NCI-H460 (cell line): ENCODE measurements around the gene GTF3C5. TPM values are rescaled to one million over a fixed set of nuclear protein-coding genes. Genes with fewer than 3 reads are reported as not detected.
"Not testable (repeated sequence)": the region's sequence is repeated elsewhere in the genome, so short reads cannot be mapped to it uniquely, and the experiment has no call there.

Experiments used
- DNase-seq: peaks from one replicate; pipeline ENCODE4 v3.0.0-alpha.2; 2016; ENCODE audit warnings: low read depth; ENCODE audit errors: extremely low read depth
- total RNA-seq: library from RNA; depleted of rRNA; stranded (reverse); fragments of >200 nt; shearing (Covaris generic); gene quantifications from 2 replicates; pipeline ENCODE4 v1.2.3, GENCODE V29; 2014

GTF3C5 gene
- total RNA-seq, 1 experiment from 2014 or later = 63.1 TPM

GRCh38 chr9:133086212-133086860 is 55.5 kb downstream of the GTF3C5 start:
- DNase-seq = not testable (repeated sequence)

- no peak for DNase-seq
Measured at GRCh38 chr9:133086894-133087293, 56.1 kb downstream of the GTF3C5 start.

GRCh38 chr9:133087429-133088145 is 56.8 kb downstream of the GTF3C5 start:
- DNase-seq = no peak

- no peak for DNase-seq
Measured at GRCh38 chr9:133088146-133088750, 57.5 kb downstream of the GTF3C5 start.

- DNase-seq = no peak
Measured at GRCh38 chr9:133088756-133089155, 58.0 kb downstream of the GTF3C5 start.

GRCh38 chr9:133089271-133089671 is 58.5 kb downstream of the GTF3C5 start:
- no peak for DNase-seq

GRCh38 chr9:133090187-133090586 is 59.4 kb downstream of the GTF3C5 start:
- no peak for DNase-seq

GRCh38 chr9:133090752-133091385 is 60.1 kb downstream of the GTF3C5 start:
- no peak for DNase-seq

- not testable (repeated sequence) for DNase-seq
Measured at GRCh38 chr9:133094351-133094750, 63.6 kb downstream of the GTF3C5 start.

- DNase-seq = no peak
Measured at GRCh38 chr9:133094842-133095393, 64.1 kb downstream of the GTF3C5 start.

GRCh38 chr9:133098104-133098754 is 67.4 kb downstream of the GTF3C5 start:
- DNase-seq = no peak

DNA sequence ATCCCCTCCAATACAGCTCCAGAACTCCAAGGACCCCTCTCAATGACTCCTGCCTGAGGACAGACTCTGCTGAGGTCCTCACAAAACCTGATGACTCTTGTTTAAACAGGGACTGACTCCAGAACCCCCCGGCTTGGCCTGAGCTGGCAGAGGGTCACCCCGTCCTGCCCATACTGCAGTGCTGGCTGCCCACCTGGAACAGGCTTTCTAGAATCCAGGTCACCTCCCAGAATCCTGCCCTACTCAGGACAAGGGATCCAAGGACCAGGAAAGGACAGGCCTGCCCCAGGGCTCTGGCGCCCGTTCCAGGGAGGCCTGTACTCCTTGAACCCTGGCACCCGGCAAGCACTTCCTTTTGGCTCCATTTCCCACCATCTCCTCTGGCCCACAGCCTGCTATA is 68.1 kb downstream of the GTF3C5 start:
- DNase-seq = no peak

DNA sequence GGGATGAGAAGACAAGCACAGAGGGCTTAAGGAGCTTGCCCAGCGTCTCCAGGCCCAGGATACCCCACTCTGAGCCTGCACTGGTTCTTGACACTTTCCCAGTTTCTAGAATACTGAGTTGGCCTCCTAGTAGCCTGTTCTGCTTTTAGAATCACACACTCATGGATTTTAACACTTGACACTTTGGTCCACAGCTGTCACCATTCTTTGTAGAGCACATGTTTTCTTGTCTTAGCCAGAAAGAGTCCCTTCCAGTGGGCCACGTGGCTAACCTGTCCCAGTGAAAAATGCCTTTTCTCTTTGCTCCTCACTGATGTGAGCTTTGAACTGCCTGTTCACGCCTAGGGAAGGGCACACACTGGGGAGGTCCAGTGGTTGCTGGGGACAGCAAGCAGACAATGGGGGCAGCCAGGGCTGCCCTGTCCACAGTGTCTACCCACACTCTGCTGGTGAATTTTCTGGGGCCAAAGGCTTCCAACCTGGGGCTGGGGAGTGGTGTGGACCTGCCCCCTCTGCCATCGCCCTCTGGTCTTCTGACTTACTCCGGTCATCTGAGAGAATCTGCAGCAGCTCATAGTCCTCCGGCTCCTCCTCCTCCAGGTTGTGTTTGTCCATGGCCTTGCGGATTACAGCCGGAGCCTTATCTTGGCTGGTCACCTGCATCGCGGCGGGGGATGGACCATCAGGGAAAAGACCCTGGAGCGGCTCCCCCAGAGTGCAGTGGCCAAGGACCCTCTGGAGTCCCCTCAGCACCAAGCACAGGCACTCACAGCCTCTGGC is 69.1 kb downstream of the GTF3C5 start:
- no peak for DNase-seq

DNA sequence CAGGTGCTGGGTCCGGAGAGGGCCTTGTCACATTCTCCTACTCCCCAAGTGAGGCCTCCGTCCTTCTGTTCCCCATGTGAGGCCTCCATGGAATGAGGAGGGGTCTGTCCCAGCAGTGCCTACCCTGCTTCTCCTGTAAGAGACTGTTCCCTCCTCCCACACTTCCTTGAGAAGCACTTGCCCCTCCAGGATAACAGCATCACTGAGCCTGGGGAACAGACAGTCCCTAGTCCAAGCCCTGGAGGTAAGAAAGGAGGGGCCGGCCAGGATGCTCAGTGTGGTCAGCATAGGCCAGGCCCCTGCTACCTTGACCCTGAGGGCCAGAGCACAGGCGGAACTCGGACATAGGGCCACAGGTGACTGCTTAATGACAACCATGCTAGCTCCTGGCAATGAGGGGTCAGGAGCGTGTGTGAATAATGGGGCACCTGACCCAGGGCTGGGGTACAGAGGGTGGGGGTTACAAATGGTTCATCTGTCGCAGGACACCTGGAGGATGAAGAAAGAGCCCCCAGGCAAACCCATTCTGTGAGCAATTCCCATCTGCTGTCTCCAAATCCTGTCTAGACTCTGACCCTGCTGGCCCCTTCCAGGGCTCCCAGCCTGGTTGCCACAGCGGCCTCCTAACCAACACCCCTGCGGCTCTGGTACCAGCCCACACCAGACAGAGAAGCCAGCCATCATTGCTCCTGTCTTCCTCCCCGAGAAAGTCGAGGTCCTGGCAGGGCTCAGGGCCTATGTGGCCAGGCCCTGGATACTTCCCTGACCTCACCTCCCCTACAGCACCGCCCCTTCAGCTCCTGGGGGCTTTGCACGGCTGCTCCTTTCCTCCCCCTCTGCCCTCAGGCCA is 69.9 kb downstream of the GTF3C5 start:
- no peak for DNase-seq

DNA sequence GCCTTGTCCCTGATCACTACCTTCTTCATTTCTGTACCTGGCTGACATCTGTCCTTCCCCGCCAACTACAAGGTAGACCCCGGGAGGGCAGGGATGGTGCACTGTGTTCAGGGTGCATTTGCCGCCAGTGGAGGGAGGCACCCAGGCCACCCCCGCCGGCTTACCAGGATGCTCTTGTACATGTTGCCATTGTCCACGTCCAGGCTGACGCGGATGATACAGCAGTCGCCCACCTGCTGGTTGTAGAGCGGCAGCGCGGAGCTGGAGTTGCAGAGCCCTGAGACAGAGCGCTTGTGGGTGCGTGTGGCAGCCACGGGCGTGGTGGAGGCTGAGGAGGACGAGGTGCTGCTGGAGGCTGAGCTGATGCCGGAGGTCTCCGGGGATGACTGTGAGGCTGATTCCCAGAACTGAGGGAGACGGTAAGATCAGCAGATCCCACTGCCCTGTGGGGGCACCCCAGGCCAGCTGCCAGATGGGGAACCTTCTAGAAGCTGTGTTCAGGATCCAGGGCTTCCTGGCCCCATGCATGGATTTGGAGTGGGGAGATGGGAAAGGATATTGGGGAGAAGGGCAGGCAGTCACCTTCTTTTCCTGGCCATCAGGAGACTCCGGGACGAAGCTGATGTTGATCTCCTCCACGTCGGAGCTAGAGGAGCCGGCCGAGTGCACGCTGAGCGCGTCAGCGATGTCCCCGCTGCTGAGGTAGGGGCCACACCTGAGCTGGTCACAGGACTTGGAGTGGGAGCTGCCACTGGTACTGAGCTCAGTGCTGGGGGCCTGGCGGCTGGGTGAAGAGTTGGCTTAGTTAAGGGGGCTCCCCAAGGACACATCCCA is 70.8 kb downstream of the GTF3C5 start:
- DNase-seq = no peak

DNA sequence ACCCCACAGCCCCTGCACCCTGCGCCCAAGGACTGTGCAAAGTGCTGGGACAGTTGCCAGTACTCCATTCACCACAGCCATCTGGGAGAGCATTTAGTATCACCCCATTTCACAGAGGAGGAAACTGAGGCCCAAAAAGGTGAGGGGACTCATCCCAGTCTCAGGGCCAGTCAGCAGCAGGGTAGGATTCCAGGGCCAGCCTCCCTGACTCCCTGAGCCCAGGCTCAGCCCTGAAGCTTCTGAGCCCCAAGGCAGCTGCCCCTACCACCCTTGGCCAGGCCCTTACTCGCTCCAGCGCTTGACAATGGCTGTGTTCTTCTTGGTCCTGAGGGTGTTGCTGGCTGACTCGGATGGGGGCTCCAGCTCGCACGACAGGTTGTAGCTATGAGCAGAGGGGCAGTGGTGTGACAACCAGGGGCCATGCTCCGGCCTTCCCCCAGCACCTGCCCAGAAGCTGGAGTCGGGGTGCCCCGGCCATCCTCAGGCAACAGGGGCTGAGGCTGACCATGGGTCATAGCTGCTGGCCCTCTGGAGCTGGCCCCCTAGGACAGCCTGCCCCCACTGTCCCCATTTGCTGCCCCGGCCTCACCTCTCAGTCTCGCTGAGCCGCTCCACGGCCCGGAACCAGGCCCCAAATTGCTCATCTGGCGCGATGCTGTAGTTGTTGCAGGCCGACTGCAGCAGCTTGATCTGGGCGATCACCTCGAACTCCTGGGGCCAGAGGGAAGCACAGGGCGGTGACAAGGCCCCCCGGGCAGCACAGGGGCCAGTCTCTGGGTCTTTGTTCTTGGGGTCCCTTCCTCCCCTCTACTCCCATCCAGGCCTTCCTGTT is 71.6 kb downstream of the GTF3C5 start:
- DNase-seq = no peak
